HepG2 (cell line): ENCODE measurements around the gene IMMT. TPM values are rescaled to one million over a fixed set of nuclear protein-coding genes. Genes with fewer than 3 reads are reported as not detected.

Experiments
- DNMT3B ChIP-seq: conservative IDR thresholded peaks from 2 replicates; pipeline ENCODE4 v1.6.1; 2016; ENCODE audit warnings: missing biosample characterization, control low read depth
- EHMT2 ChIP-seq: fragments of 200-600 bp; sonication (generic); IDR thresholded peaks from 2 replicates; pipeline ENCODE4 v1.7.0; 2017; ENCODE audit warnings: antibody characterized with exemption, low read depth, low read length, borderline replicate concordance
- GPN1 ChIP-seq: sonication (generic); formaldehyde crosslinking; IDR thresholded peaks from 2 replicates; pipeline ENCODE4 v1.5.1; 2020; ENCODE audit warnings: missing genetic modification reagents, borderline replicate concordance
- PHF20 ChIP-seq: sonication (generic); formaldehyde crosslinking; IDR thresholded peaks from 2 replicates; pipeline ENCODE4 v1.5.0; 2020; ENCODE audit warnings: mild to moderate bottlenecking, missing genetic modification reagents
- POLR2A ChIP-seq, 2 experiments: IDR thresholded peaks; 2 replicates each; pipeline ENCODE4 v1.6.1; 2011; ENCODE audit warnings: low read depth in 2 of 2, low read length in 2 of 2, mild to moderate bottlenecking in 1 of 2, moderate library complexity in 1 of 2; ENCODE audit not compliant: insufficient read depth in 1 of 2
- RBAK ChIP-seq: sonication (generic); formaldehyde crosslinking; IDR thresholded peaks from 2 replicates; pipeline ENCODE4 v1.5.1; 2020; ENCODE audit warnings: mild to moderate bottlenecking, missing genetic modification reagents
- SP4 ChIP-seq: sonication (generic); formaldehyde crosslinking; IDR thresholded peaks from 2 replicates; pipeline ENCODE4 v1.8.1; 2023; ENCODE audit warnings: mild to moderate bottlenecking, missing genetic modification reagents
- SP5 ChIP-seq: IDR thresholded peaks from 2 replicates; pipeline ENCODE4 v1.6.1; 2016; ENCODE audit warnings: low read depth, borderline replicate concordance
- THAP11 ChIP-seq: IDR thresholded peaks from 2 replicates; pipeline ENCODE4 v1.6.1; 2016; ENCODE audit warnings: missing biosample characterization, missing genetic modification reagents
- ZFP90 ChIP-seq: sonication (generic); formaldehyde crosslinking; IDR thresholded peaks from 2 replicates; pipeline ENCODE4 v1.8.0; 2022; ENCODE audit warnings: missing genetic modification reagents, mild to moderate bottlenecking, inconsistent platforms, borderline replicate concordance
- ZNF121 ChIP-seq: sonication (generic); formaldehyde crosslinking; IDR thresholded peaks from 2 replicates; pipeline ENCODE4 v1.5.0; 2020; ENCODE audit warnings: mild to moderate bottlenecking, missing genetic modification reagents
- ZNF343 ChIP-seq: sonication (generic); formaldehyde crosslinking; IDR thresholded peaks from 2 replicates; pipeline ENCODE4 v1.4.0; 2020; ENCODE audit warnings: mild to moderate bottlenecking, missing genetic modification reagents
- ZNF451 ChIP-seq: sonication (generic); formaldehyde crosslinking; IDR thresholded peaks from 2 replicates; pipeline ENCODE4 v1.5.0; 2020; ENCODE audit warnings: mild to moderate bottlenecking, missing genetic modification reagents
- ZNF746 ChIP-seq: sonication (generic); formaldehyde crosslinking; IDR thresholded peaks from 2 replicates; pipeline ENCODE4 v1.8.0; 2022; ENCODE audit warnings: mild to moderate bottlenecking, missing genetic modification reagents
- polyA plus RNA-seq, 8 experiments: library from polyadenylated mRNA; depleted of rRNA in 3 of 8; stranded (reverse) in 7 of 8; unstranded in 1 of 8; fragments of >200 nt; fragmentation: Illumina TruSeq in 4 of 8; extraction: Trizol in 4 of 8; gene quantifications; 2 replicates each; pipeline versions ENCODE4 v1.2.1 to v1.2.3, GENCODE V29; 2011 to 2016; ENCODE audit warnings: low read depth in 4 of 8, missing spikeins in 1 of 8, mixed read lengths in 1 of 8; ENCODE audit not compliant: insufficient read depth in 1 of 8
- total RNA-seq, 5 experiments: library from RNA; depleted of rRNA; stranded (reverse); fragments of >200 nt; fragmentation: Illumina TruSeq; extraction: Trizol; gene quantifications; 2 replicates each; pipeline ENCODE4 v1.2.3, GENCODE V29; 2016; ENCODE audit warnings: low read depth in 1 of 5
- TF ChIP-seq, protein P1 (sequence below): sonication (generic); formaldehyde crosslinking; IDR thresholded peaks from 2 replicates; pipeline ENCODE4 v1.5.0; 2020; ENCODE audit warnings: mild to moderate bottlenecking, missing genetic modification reagents

Gene IMMT
- total and polyA plus RNA-seq, 2 of the 13 experiments (the other 11 are each of a cell fraction or from before 2014, with no cell fraction given) = 63.5 to 119 TPM

DNA sequence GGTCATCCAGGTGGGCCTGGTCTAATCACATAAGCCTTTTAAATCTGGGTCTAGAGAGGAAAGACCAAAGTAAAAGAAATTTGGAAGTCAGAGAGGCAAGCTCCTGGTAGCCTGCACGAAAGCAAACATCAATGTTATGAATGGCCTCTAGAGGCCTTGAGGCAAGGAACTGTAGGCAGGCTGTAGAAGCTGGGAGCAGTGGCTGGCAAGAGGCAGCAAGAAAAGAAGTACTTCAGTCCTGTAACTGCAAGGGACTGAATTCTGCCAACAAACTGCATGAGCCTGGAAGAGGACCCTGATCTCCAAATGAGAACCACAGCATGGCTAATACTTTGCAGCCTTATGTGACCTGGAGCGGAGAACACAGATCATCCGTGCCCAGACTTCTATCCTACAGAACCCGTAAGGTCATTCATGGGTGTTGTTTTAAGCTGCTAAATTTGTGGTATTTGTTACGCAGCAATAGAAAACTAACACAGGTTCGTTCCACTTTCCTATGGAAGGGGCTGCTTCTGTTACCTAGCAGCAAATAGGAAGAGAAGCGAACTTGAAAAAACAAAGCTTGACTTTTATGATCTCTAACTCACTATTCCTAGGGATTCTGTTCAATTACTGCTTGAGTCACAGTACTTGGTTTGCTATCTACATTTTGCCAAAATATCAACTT, 1.2 kb downstream of the IMMT start (continued):
- no peak for TF ChIP-seq PHF20 (CRISPR knock-in tag)
- TF ChIP-seq DNMT3B (CRISPR knock-in tag) = 0 out of 2 replicates have a peak, but pooled peaks have one; percentile 47
- no peak for TF ChIP-seq ZNF451 (CRISPR knock-in tag)
- 0 out of 2 replicates have a peak, but pooled peaks have one; percentile 48 for TF ChIP-seq ZFP90
- no peak for TF ChIP-seq POLR2A (IDR thresholded peaks at IDR 0.05; ENCODE audit: insufficient read depth in 1 of 2, low read depth in 2 of 2, low read length in 2 of 2)
- no peak for TF ChIP-seq EHMT2
- TF ChIP-seq SP4 (CRISPR knock-in tag) = 0 out of 2 replicates have a peak, but pooled peaks have one; percentile 53
- TF ChIP-seq ZNF343 = no peak
- TF ChIP-seq ZNF746 (CRISPR knock-in tag) = no peak
- TF ChIP-seq GPN1 (CRISPR knock-in tag) = no peak
- TF ChIP-seq RBAK (CRISPR knock-in tag) = peak; percentile 89
- TF ChIP-seq, protein P1, sequence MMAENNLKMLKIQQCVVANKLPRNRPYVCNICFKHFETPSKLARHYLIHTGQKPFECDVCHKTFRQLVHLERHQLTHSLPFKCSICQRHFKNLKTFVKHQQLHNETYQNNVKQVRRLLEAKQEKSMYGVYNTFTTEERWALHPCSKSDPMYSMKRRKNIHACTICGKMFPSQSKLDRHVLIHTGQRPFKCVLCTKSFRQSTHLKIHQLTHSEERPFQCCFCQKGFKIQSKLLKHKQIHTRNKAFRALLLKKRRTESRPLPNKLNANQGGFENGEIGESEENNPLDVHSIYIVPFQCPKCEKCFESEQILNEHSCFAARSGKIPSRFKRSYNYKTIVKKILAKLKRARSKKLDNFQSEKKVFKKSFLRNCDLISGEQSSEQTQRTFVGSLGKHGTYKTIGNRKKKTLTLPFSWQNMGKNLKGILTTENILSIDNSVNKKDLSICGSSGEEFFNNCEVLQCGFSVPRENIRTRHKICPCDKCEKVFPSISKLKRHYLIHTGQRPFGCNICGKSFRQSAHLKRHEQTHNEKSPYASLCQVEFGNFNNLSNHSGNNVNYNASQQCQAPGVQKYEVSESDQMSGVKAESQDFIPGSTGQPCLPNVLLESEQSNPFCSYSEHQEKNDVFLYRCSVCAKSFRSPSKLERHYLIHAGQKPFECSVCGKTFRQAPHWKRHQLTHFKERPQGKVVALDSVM (CRISPR knock-in tag) = no peak
- no peak for TF ChIP-seq SP5 (CRISPR knock-in tag)
- TF ChIP-seq THAP11 (CRISPR knock-in tag) = 0 out of 2 replicates have a peak, but pooled peaks have one; percentile 12
- no peak for TF ChIP-seq ZNF121 (CRISPR knock-in tag)
- TF ChIP-seq, all 625 proteins: peak for 12
